T-cell (primary cell): ENCODE data around the gene TTC33. TPM values are rescaled to one million over a fixed set of nuclear protein-coding genes. Genes with fewer than 3 reads are reported as not detected.

Source experiments
- ATAC-seq, 4 experiments: fragments of 200-7000 bp in 3 of 4; fragments of 150-1000 bp in 1 of 4; cut with Tn5 transposase; replicated peaks in 1 of 4; 1 replicate in 3 of 4; 2 replicates in 1 of 4; pipeline ENCODE4 v1.10.0; 2021; ENCODE audit warnings: moderate library complexity in 3 of 4, mild to moderate bottlenecking in 2 of 4, moderate number of reproducible peaks in 1 of 4
- CTCF ChIA-PET, 2 donors: fragments of 300-600 bp; sonication (Branson Sonifier 250); formaldehyde crosslinking; loops; one replicate each; lab custom pipeline; 2022; ENCODE audit warnings: antibody characterized with exemption in 2 of 2; lab: Charles Lee
- POLR2A ChIA-PET, 2 donors: fragments of 300-600 bp; sonication (Branson Sonifier 250); formaldehyde crosslinking; loops; one replicate each; lab custom pipeline; 2022; ENCODE audit warnings: antibody characterized with exemption in 2 of 2; lab: Charles Lee
- DNase-seq, 35 experiments: peaks; one replicate each; pipeline versions ENCODE4 v3.0.0 to v3.0.0-alpha.2; 2013 to 2023
- H3K27ac ChIP-seq: one replicate; pipeline ENCODE4 v1.5.1; 2013; ENCODE audit warnings: low read length
- H3K27me3 ChIP-seq, 2 experiments: replicated peaks in 1 of 2; 1 replicate in 1 of 2; 2 replicates in 1 of 2; pipeline versions ENCODE4 v1.6.1 to v1.7.0; 2013; ENCODE audit warnings: low read length in 1 of 2, mixed read lengths in 1 of 2; ENCODE audit not compliant: control insufficient read depth in 2 of 2, insufficient read depth in 2 of 2; ENCODE audit errors: extremely low read depth in 1 of 2
- H3K36me3 ChIP-seq, 2 donors: 1 replicate in 1 of 2; 2 replicates in 1 of 2; pipeline versions ENCODE4 v1.6.1 to v1.7.0; 2013; ENCODE audit warnings: low read length in 1 of 2; ENCODE audit not compliant: control insufficient read depth in 2 of 2, insufficient read depth in 1 of 2; ENCODE audit errors: extremely low read depth in 1 of 2
- H3K4me1 ChIP-seq, 2 experiments: 1 replicate in 1 of 2; 2 replicates in 1 of 2; pipeline versions ENCODE4 v1.6.1 to v1.7.0; 2013; ENCODE audit warnings: low read length in 2 of 2, mixed read lengths in 1 of 2; ENCODE audit not compliant: insufficient read depth in 2 of 2, control insufficient read depth in 1 of 2; ENCODE audit errors: extremely low read depth in 1 of 2
- H3K4me3 ChIP-seq, 2 donors: 1 replicate in 1 of 2; 2 replicates in 1 of 2; pipeline versions ENCODE4 v1.5.1 to v1.7.0; 2013; ENCODE audit warnings: mild to moderate bottlenecking in 2 of 2, low read length in 1 of 2, moderate library complexity in 1 of 2; ENCODE audit not compliant: control insufficient read depth in 1 of 2; ENCODE audit errors: extremely low read depth in 1 of 2
- H3K9me3 ChIP-seq: 2 replicates; pipeline ENCODE4 v1.7.0; 2013
- H3K27ac Mint-ChIP-seq, 2 donors: one replicate each; pipeline ENCODE4 v1.8.0; 2020 to 2021; ENCODE audit warnings: mild to moderate bottlenecking in 2 of 2, mixed read lengths in 2 of 2
- H3K27me3 Mint-ChIP-seq, 2 donors: one replicate each; pipeline ENCODE4 v1.8.0; 2021 to 2022; ENCODE audit warnings: mixed read lengths in 2 of 2
- H3K36me3 Mint-ChIP-seq: one replicate; pipeline ENCODE4 v1.8.0; 2021; ENCODE audit warnings: mixed read lengths
- H3K4me1 Mint-ChIP-seq, 3 donors: one replicate each; pipeline ENCODE4 v1.8.0; 2020 to 2022; ENCODE audit warnings: mixed read lengths in 3 of 3, mild to moderate bottlenecking in 1 of 3
- H3K4me3 Mint-ChIP-seq, 3 donors: one replicate each; pipeline ENCODE4 v1.8.0; 2020 to 2022; ENCODE audit warnings: mild to moderate bottlenecking in 3 of 3, mixed read lengths in 3 of 3, moderate library complexity in 3 of 3
- H3K9me3 Mint-ChIP-seq, 3 donors: one replicate each; pipeline ENCODE4 v1.8.0; 2020 to 2022; ENCODE audit warnings: mixed read lengths in 3 of 3
- WGBS: methylation state at CpG from one replicate; pipeline ENCODE4 v1.1.5; 2013; ENCODE audit warnings: missing lambda C conversion rate; ENCODE audit not compliant: insufficient coverage; 5-methylcytosine and 5-hydroxymethylcytosine counted together
- total RNA-seq, 35 experiments: library from RNA in 6 of 35; stranded (reverse) in 6 of 35; fragments of 120-200 nt in 1 of 35; gene quantifications; one replicate each; pipeline versions ENCODE4 v1.2.1 to v1.2.4 and lab custom pipeline; 2013 to 2026

Gene TTC33
- total RNA-seq, 5 donors from 2014 or later (not counting 1 experiment from before 2014, with no cell fraction given) = 8.3 to 15.4 (median 13.6) TPM

DNA sequence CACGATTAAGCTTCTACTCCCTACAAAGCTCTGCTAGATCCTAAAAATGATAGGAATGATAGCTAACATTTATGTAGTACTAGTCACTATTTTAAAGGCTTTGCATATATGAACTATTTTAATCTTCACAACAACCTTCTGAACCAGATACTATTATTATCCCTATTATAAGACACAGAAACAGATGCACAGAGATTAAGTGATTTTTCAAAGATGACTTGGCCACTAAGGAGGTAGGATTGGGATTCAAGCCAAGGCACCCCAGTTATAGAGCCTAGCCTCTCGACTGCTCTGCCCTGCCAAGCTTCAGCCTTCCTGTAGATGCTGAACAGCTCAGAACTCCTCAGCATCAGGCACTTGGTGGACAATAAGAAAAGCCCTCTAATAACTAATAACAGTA, 277.0 kb downstream of the TTC33 start:
- DNase-seq = no peak
- H3K4me3 ChIP-seq = no peak overlapping the region
- no peaks in the 10 kb centered on the region for H3K9me3 Mint-ChIP-seq
- no peaks in the 10 kb centered on the region for H3K4me1 ChIP-seq
- H3K36me3 Mint-ChIP-seq = no peaks in the 10 kb centered on the region
- ChIA-PET CTCF (no interaction called here), POLR2A (no interaction called here)
- no peak overlapping the region for H3K27ac ChIP-seq
- no peaks in the 10 kb centered on the region for H3K27me3 Mint-ChIP-seq
- no peak overlapping the region for H3K27ac Mint-ChIP-seq
- H3K27me3 ChIP-seq = peaks cover 0 to 3% of the 10 kb centered on the region in 2 experiments
- WGBS = no CpG with 5 or more reads among the region's 2 CpGs
- no peak overlapping the region for H3K4me3 Mint-ChIP-seq
- ATAC-seq = no peak
- peaks cover 0 to 15% (median 7%) of the 10 kb centered on the region in 3 donors for H3K4me1 Mint-ChIP-seq
- H3K9me3 ChIP-seq = no peaks in the 10 kb centered on the region
- H3K36me3 ChIP-seq = no peaks in the 10 kb centered on the region

DNA sequence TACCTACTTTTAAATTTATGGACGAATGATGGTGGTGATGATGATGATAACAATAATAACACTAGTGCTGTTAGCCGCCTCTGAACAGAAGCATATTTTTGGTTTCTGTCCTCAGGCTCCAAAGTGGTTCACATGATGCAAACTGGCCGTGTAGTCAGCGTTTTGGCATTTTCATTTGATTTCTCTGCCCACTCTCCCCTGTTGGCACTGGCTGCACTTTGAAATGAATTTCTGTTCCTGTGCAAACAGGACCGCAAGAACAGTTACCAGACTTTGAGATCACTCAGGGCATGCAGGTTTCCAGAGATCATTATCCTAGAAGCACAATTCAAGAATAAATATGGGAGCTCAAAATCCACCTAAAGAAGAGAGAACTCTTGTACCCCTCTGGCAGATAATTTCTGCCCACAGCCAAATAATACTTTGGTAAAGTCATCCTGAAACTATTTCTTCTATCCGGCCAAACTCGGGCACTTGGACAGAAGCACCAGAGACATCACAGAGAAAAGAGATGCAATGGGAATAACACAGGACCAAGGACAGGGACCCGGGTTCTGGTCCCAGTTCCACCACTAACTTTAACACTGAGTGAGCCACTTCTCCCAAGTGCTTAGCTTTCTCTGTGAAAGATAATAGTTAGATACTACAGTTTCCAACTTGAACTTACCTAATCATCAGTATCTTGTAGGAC, 277.8 kb downstream of the TTC33 start:
- no peak overlapping the region for H3K27ac Mint-ChIP-seq
- Histone ChIP-seq H3K4me3 (no peak overlapping the region), H3K27ac (no peak overlapping the region), H3K27me3 (peaks cover 0 to 3% of the 10 kb centered on the region in 2 experiments), H3K4me1 (no peaks in the 10 kb centered on the region), H3K36me3 (no peaks in the 10 kb centered on the region), H3K9me3 (no peaks in the 10 kb centered on the region)
- peaks cover 0 to 3% (median 0%) of the 10 kb centered on the region in 3 donors for H3K9me3 Mint-ChIP-seq
- no peak for DNase-seq
- H3K27me3 Mint-ChIP-seq = no peaks in the 10 kb centered on the region
- H3K36me3 Mint-ChIP-seq = no peaks in the 10 kb centered on the region
- H3K4me3 Mint-ChIP-seq = no peak overlapping the region
- H3K4me1 Mint-ChIP-seq = peaks cover 0 to 13% (median 7%) of the 10 kb centered on the region in 3 donors
- 82% methylated on average over 5 of the region's 8 CpGs for WGBS
- CTCF ChIA-PET = no interaction called here
- POLR2A ChIA-PET = no interaction called here
- no peak for ATAC-seq

DNA sequence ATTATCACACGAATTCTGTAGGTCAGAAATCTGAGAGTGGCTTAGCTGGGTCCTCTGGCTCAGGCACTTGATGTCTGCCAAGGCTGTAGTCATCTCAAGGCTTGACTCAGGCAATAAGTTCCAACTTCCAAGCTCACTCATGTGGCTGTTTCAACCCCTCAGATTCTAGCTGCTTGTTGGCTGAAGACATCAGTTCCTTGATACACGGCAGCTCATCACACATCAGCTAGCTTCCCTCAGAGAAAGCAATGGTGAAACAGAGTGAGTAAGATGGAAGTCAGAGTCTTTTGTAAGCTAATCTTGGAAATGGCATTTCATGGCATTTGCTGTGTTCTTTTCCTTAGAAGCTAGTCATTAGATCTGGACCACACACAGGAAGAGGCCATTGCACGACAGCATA, 280.2 kb downstream of the TTC33 start:
- no peaks in the 10 kb centered on the region for H3K4me1 ChIP-seq
- WGBS = 100% methylated on average over 2 of the region's 3 CpGs
- no peak overlapping the region for H3K4me3 ChIP-seq
- H3K27me3 ChIP-seq = peaks cover 0 to 3% of the 10 kb centered on the region in 2 experiments
- ChIA-PET POLR2A (no interaction called here), CTCF (interaction anchor here in 1 of 2 donors (1.5 kb wide), 1 partner anchor 13 kb away, joined by 3 read pairs; no protein-coding TSS in a partner anchor)
- Mint-ChIP-seq H3K36me3 (no peaks in the 10 kb centered on the region), H3K4me3 (no peak overlapping the region), H3K27me3 (no peaks in the 10 kb centered on the region), H3K9me3 (peaks cover 0 to 13% (median 0%) of the 10 kb centered on the region in 3 donors), H3K4me1 (peaks cover 0 to 7% (median 5%) of the 10 kb centered on the region in 3 donors), H3K27ac (no peak overlapping the region)
- no peaks in the 10 kb centered on the region for H3K36me3 ChIP-seq
- DNase-seq (no peak), ATAC-seq (no peak)
- H3K27ac ChIP-seq = no peak overlapping the region
- H3K9me3 ChIP-seq = no peaks in the 10 kb centered on the region

DNA sequence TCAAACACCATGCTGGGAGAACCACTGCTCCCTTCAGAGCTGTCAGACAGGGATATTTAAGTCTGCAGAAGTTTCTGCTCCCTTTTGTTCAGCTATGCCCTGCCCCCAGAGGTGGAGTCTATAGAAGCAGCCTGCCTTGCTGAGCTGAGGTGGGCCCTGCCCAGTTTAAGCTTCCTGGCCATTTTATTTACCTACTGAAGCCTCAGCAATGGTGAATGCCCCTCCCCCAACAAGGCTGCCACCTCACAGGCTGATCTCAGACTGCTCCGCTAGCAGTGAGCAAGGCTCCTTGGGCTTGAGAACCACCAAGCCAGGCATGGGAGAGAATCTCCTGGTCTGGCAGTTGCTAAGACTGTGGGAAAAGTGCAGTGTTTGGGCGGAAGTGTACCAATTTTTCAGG, 281.5 kb downstream of the TTC33 start:
- Mint-ChIP-seq H3K4me1 (no peaks in the 10 kb centered on the region), H3K4me3 (no peak overlapping the region), H3K27ac (no peak overlapping the region), H3K27me3 (no peaks in the 10 kb centered on the region), H3K36me3 (no peaks in the 10 kb centered on the region), H3K9me3 (peaks cover 0 to 17% (median 0%) of the 10 kb centered on the region in 3 donors)
- no peaks in the 10 kb centered on the region for H3K4me1 ChIP-seq
- H3K27me3 ChIP-seq = peaks cover 0 to 3% of the 10 kb centered on the region in 2 experiments
- ChIA-PET POLR2A (no interaction called here), CTCF (interaction anchor here in 1 of 2 donors (0.6 kb wide), 1 partner anchor 179 kb away, joined by 3 read pairs; no protein-coding TSS in a partner anchor)
- no peak overlapping the region for H3K4me3 ChIP-seq
- DNase-seq (no peak), ATAC-seq (no peak)
- no CpG with 5 or more reads among the region's 2 CpGs for WGBS
- no peak overlapping the region for H3K27ac ChIP-seq
- no peaks in the 10 kb centered on the region for H3K9me3 ChIP-seq
- H3K36me3 ChIP-seq = no peaks in the 10 kb centered on the region

DNA sequence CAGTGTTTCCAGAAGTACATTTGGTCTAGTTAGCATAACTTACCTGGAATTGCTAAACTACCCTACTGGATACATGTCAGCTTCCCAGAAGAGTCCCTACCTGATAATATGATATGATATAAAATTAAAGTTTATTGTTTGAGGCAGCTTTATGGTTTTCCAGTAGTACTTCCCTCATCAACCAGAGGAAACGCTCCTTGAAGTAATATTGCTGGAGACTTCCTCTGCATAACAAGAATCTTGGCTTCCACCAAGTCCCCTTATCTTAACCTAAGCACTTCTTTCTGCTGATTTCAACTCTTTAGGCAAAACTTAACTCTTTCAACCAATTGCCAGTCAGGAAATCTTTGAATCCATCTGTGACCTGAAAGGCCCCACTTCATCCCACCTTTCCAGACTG, 290.3 kb downstream of the TTC33 start:
- no peaks in the 10 kb centered on the region for H3K4me1 Mint-ChIP-seq
- Histone ChIP-seq H3K9me3 (no peaks in the 10 kb centered on the region), H3K27me3 (no peaks in the 10 kb centered on the region), H3K4me1 (no peaks in the 10 kb centered on the region), H3K4me3 (no peak overlapping the region), H3K36me3 (no peaks in the 10 kb centered on the region), H3K27ac (no peak overlapping the region)
- ChIA-PET CTCF (interaction anchor here in 1 of 2 donors (1.3 kb wide), 1 partner anchor 23 kb away, joined by 4 read pairs; no protein-coding TSS in a partner anchor), POLR2A (interaction anchor here in 1 of 2 donors (1.1 kb wide), 1 partner anchor 28 kb away, joined by 4 read pairs; no protein-coding TSS in a partner anchor)
- peaks cover 8% of the 10 kb centered on the region for H3K36me3 Mint-ChIP-seq
- peaks cover 4 to 12% (median 11%) of the 10 kb centered on the region in 3 donors for H3K9me3 Mint-ChIP-seq
- no peak overlapping the region for H3K4me3 Mint-ChIP-seq
- no peak overlapping the region for H3K27ac Mint-ChIP-seq
- no peak for ATAC-seq
- WGBS = no CpG with 5 or more reads among the region's 1 CpG
- DNase-seq = no peak
- no peaks in the 10 kb centered on the region for H3K27me3 Mint-ChIP-seq

DNA sequence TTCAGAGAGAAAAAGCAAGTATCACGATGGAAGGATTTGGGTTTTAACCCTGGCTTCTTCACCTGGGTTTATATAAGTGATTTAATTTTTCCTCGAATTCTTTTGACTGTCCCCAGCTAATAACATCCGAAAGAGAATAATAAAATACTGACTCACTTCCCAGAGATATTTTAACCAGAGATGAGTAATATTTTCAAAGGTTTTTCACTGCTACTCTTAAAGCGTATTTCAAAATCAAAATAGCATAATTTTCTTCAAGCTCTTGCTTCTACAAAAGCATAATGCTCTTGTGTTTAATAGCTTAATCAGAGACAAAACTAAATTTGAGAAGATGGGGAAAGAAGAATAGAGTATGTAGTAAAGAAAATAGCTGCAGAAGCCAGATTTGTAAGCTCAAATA, 291.2 kb downstream of the TTC33 start:
- ATAC-seq = no peak
- Mint-ChIP-seq H3K27ac (no peak overlapping the region), H3K27me3 (no peaks in the 10 kb centered on the region), H3K9me3 (peaks cover 0 to 17% (median 14%) of the 10 kb centered on the region in 3 donors), H3K4me1 (no peaks in the 10 kb centered on the region), H3K36me3 (peaks cover 10% of the 10 kb centered on the region), H3K4me3 (no peak overlapping the region)
- Histone ChIP-seq H3K27me3 (peaks cover 0 to 2% of the 10 kb centered on the region in 2 experiments), H3K4me1 (no peaks in the 10 kb centered on the region), H3K36me3 (no peaks in the 10 kb centered on the region), H3K9me3 (no peaks in the 10 kb centered on the region), H3K4me3 (no peak overlapping the region), H3K27ac (no peak overlapping the region)
- CTCF ChIA-PET = interaction anchor here in 1 of 2 donors (1.0 to 1.3 kb wide), 2 partner anchors 23 to 52 kb away, joined by 4 read pairs; no protein-coding TSS in a partner anchor
- POLR2A ChIA-PET = interaction anchor here (0.6 to 1.1 kb wide), 4 partner anchors 27 to 206 kb away, joined by 3 to 4 read pairs (median 4); no protein-coding TSS in a partner anchor
- DNase-seq = no peak
- whole genome bisulfite sequencing = no CpG with 5 or more reads among the region's 4 CpGs
